ENCODE measurements around the gene GREM1.

Gene GREM1

GRCh38 chr15:32682569-32682968 lies 35.2 kb upstream of the GREM1 start:
- Histone ChIP-seq H3K4me1 (ENCODE audit: control insufficient read depth, insufficient read depth, low read length, poor library complexity, severe bottlenecking) (peaks cover 21% of the 10 kb centered on the region), H3K4me3 (ENCODE audit: extremely low read depth, insufficient read depth, low read length, poor library complexity, severe bottlenecking) (no peak overlapping the region), H3K9me3 (ENCODE audit: control insufficient read depth, low read length) (peaks cover 3% of the 10 kb centered on the region), H3K36me3 (ENCODE audit: control insufficient read depth, insufficient read depth, low read length) (no peaks in the 10 kb centered on the region), H3K27ac (ENCODE audit: low read depth, low read length, severe bottlenecking) (no peak overlapping the region)
- WGBS, 2 experiments (ENCODE audit: insufficient coverage in 2 of 2) = 87 to 90% methylated on average over 2 of the region's 3 CpGs

- H3K36me3 ChIP-seq (ENCODE audit: control insufficient read depth, insufficient read depth, low read length) = no peaks in the 10 kb centered on the region
- H3K9me3 ChIP-seq (ENCODE audit: control insufficient read depth, low read length) = peaks cover 3% of the 10 kb centered on the region
- no peak overlapping the region for H3K27ac ChIP-seq (ENCODE audit: low read depth, low read length, severe bottlenecking)
- no peak overlapping the region for H3K4me3 ChIP-seq (ENCODE audit: extremely low read depth, insufficient read depth, low read length, poor library complexity, severe bottlenecking)
- WGBS, 2 experiments (ENCODE audit: insufficient coverage in 2 of 2) = 80 to 100% methylated on average over 1 of the region's 2 CpGs
- H3K4me1 ChIP-seq (ENCODE audit: control insufficient read depth, insufficient read depth, low read length, poor library complexity, severe bottlenecking) = peaks cover 26% of the 10 kb centered on the region
Observed at GRCh38 chr15:32682977-32683630, 34.7 kb upstream of the GREM1 start.

GRCh38 chr15:32683906-32684584 lies 33.8 kb upstream of the GREM1 start:
- H3K4me1 ChIP-seq (ENCODE audit: control insufficient read depth, insufficient read depth, low read length, poor library complexity, severe bottlenecking) = peaks cover 30% of the 10 kb centered on the region
- H3K9me3 ChIP-seq (ENCODE audit: control insufficient read depth, low read length) = peaks cover 3% of the 10 kb centered on the region
- 96% methylated on average over 5 to 7 of the region's 8 CpGs for WGBS, 2 experiments (ENCODE audit: insufficient coverage in 2 of 2)
- H3K4me3 ChIP-seq (ENCODE audit: extremely low read depth, insufficient read depth, low read length, poor library complexity, severe bottlenecking) = no peak overlapping the region
- no peaks in the 10 kb centered on the region for H3K36me3 ChIP-seq (ENCODE audit: control insufficient read depth, insufficient read depth, low read length)
- H3K27ac ChIP-seq (ENCODE audit: low read depth, low read length, severe bottlenecking) = no peak overlapping the region

- Histone ChIP-seq H3K4me1 (ENCODE audit: control insufficient read depth, insufficient read depth, low read length, poor library complexity, severe bottlenecking) (peaks cover 30% of the 10 kb centered on the region), H3K9me3 (ENCODE audit: control insufficient read depth, low read length) (peaks cover 3% of the 10 kb centered on the region), H3K27ac (ENCODE audit: low read depth, low read length, severe bottlenecking) (no peak overlapping the region), H3K36me3 (ENCODE audit: control insufficient read depth, insufficient read depth, low read length) (no peaks in the 10 kb centered on the region), H3K4me3 (ENCODE audit: extremely low read depth, insufficient read depth, low read length, poor library complexity, severe bottlenecking) (no peak overlapping the region)
- no CpG with 5 or more reads among the region's 1 CpG for WGBS, 2 experiments (ENCODE audit: insufficient coverage in 2 of 2)
Observed at GRCh38 chr15:32685576-32685975, 32.2 kb upstream of the GREM1 start.

- peaks cover 36% of the 10 kb centered on the region for H3K4me1 ChIP-seq (ENCODE audit: control insufficient read depth, insufficient read depth, low read length, poor library complexity, severe bottlenecking)
- no peaks in the 10 kb centered on the region for H3K36me3 ChIP-seq (ENCODE audit: control insufficient read depth, insufficient read depth, low read length)
- peaks cover 3% of the 10 kb centered on the region for H3K9me3 ChIP-seq (ENCODE audit: control insufficient read depth, low read length)
- WGBS, 2 experiments (ENCODE audit: insufficient coverage in 2 of 2) = 80 to 88% methylated on average over 1 of the region's 5 CpGs
- H3K4me3 ChIP-seq (ENCODE audit: extremely low read depth, insufficient read depth, low read length, poor library complexity, severe bottlenecking) = no peak overlapping the region
- H3K27ac ChIP-seq (ENCODE audit: low read depth, low read length, severe bottlenecking) = no peak overlapping the region
Observed at GRCh38 chr15:32687556-32687955, 30.2 kb upstream of the GREM1 start.

- WGBS, 2 experiments (ENCODE audit: insufficient coverage in 2 of 2) = 100% methylated on average over 1 to 2 of the region's 2 CpGs
- Histone ChIP-seq H3K4me1 (ENCODE audit: control insufficient read depth, insufficient read depth, low read length, poor library complexity, severe bottlenecking) (peaks cover 36% of the 10 kb centered on the region), H3K27ac (ENCODE audit: low read depth, low read length, severe bottlenecking) (no peak overlapping the region), H3K4me3 (ENCODE audit: extremely low read depth, insufficient read depth, low read length, poor library complexity, severe bottlenecking) (no peak overlapping the region), H3K9me3 (ENCODE audit: control insufficient read depth, low read length) (peaks cover 3% of the 10 kb centered on the region), H3K36me3 (ENCODE audit: control insufficient read depth, insufficient read depth, low read length) (no peaks in the 10 kb centered on the region)
Observed at GRCh38 chr15:32688151-32688639, 29.6 kb upstream of the GREM1 start.

- peaks cover 23% of the 10 kb centered on the region for H3K4me1 ChIP-seq (ENCODE audit: control insufficient read depth, insufficient read depth, low read length, poor library complexity, severe bottlenecking)
- no peak overlapping the region for H3K27ac ChIP-seq (ENCODE audit: low read depth, low read length, severe bottlenecking)
- no peak overlapping the region for H3K4me3 ChIP-seq (ENCODE audit: extremely low read depth, insufficient read depth, low read length, poor library complexity, severe bottlenecking)
- H3K9me3 ChIP-seq (ENCODE audit: control insufficient read depth, low read length) = peaks cover 3% of the 10 kb centered on the region
- 92 to 93% methylated on average over 4 to 5 of the region's 8 CpGs for WGBS, 2 experiments (ENCODE audit: insufficient coverage in 2 of 2)
- H3K36me3 ChIP-seq (ENCODE audit: control insufficient read depth, insufficient read depth, low read length) = no peaks in the 10 kb centered on the region
Observed at GRCh38 chr15:32690941-32691688, 26.7 kb upstream of the GREM1 start.

GRCh38 chr15:32691689-32692038 lies 26.1 kb upstream of the GREM1 start:
- WGBS, 2 experiments (ENCODE audit: insufficient coverage in 2 of 2) = 90 to 92% methylated on average over 3 to 10 of the region's 10 CpGs
- Histone ChIP-seq H3K4me1 (ENCODE audit: control insufficient read depth, insufficient read depth, low read length, poor library complexity, severe bottlenecking) (peaks cover 21% of the 10 kb centered on the region), H3K9me3 (ENCODE audit: control insufficient read depth, low read length) (peaks cover 2% of the 10 kb centered on the region), H3K4me3 (ENCODE audit: extremely low read depth, insufficient read depth, low read length, poor library complexity, severe bottlenecking) (no peak overlapping the region), H3K27ac (ENCODE audit: low read depth, low read length, severe bottlenecking) (no peak overlapping the region), H3K36me3 (ENCODE audit: control insufficient read depth, insufficient read depth, low read length) (no peaks in the 10 kb centered on the region)

GRCh38 chr15:32692286-32692685 lies 25.5 kb upstream of the GREM1 start:
- WGBS, 2 experiments (ENCODE audit: insufficient coverage in 2 of 2) = 100% methylated on average over 1 of the region's 2 CpGs
- no peaks in the 10 kb centered on the region for H3K9me3 ChIP-seq (ENCODE audit: control insufficient read depth, low read length)
- no peak overlapping the region for H3K27ac ChIP-seq (ENCODE audit: low read depth, low read length, severe bottlenecking)
- H3K36me3 ChIP-seq (ENCODE audit: control insufficient read depth, insufficient read depth, low read length) = no peaks in the 10 kb centered on the region
- no peak overlapping the region for H3K4me3 ChIP-seq (ENCODE audit: extremely low read depth, insufficient read depth, low read length, poor library complexity, severe bottlenecking)
- H3K4me1 ChIP-seq (ENCODE audit: control insufficient read depth, insufficient read depth, low read length, poor library complexity, severe bottlenecking) = peaks cover 17% of the 10 kb centered on the region

GRCh38 chr15:32694222-32694983 lies 23.4 kb upstream of the GREM1 start:
- no peaks in the 10 kb centered on the region for H3K36me3 ChIP-seq (ENCODE audit: control insufficient read depth, insufficient read depth, low read length)
- H3K4me1 ChIP-seq (ENCODE audit: control insufficient read depth, insufficient read depth, low read length, poor library complexity, severe bottlenecking) = peaks cover 7% of the 10 kb centered on the region
- no peak overlapping the region for H3K4me3 ChIP-seq (ENCODE audit: extremely low read depth, insufficient read depth, low read length, poor library complexity, severe bottlenecking)
- H3K9me3 ChIP-seq (ENCODE audit: control insufficient read depth, low read length) = no peaks in the 10 kb centered on the region
- WGBS, 2 experiments (ENCODE audit: insufficient coverage in 2 of 2) = 80 to 100% methylated on average over 1 of the region's 3 CpGs
- H3K27ac ChIP-seq (ENCODE audit: low read depth, low read length, severe bottlenecking) = no peak overlapping the region

All from mesodermal cell (in vitro differentiated cells).